A549 (cell line): ENCODE results near the gene IFIT1B.

Experiments
- BHLHE40 ChIP-seq: IDR thresholded peaks from 2 replicates; pipeline ENCODE4 v1.6.1; 2012; ENCODE audit warnings: low read depth, low read length, inconsistent platforms
- CEBPB ChIP-seq, 2 experiments: fragments of >200 bp in 1 of 2; sonication (Bioruptor Twin) in 1 of 2; formaldehyde crosslinking in 1 of 2; IDR thresholded peaks; 2 replicates each; pipeline ENCODE4 v1.6.1; 2012 to 2016
- FOSB ChIP-seq: fragments of 250-450 bp; sonication (Bioruptor Pico); IDR thresholded peaks from 2 replicates; pipeline ENCODE4 v1.5.0; 2020; ENCODE audit warnings: mild to moderate bottlenecking, moderate library complexity
- FOSL2 ChIP-seq, 2 experiments: fragments of 450-650 bp in 1 of 2; fragments of >200 bp in 1 of 2; sonication (Bioruptor Twin) in 1 of 2; formaldehyde crosslinking; IDR thresholded peaks; 2 replicates each; pipeline versions ENCODE4 v1.5.0 to v1.6.1; 2016 to 2020; ENCODE audit warnings: mild to moderate bottlenecking in 1 of 2, moderate library complexity in 1 of 2
- NFE2L2 ChIP-seq: fragments of 150-350 bp; conservative IDR thresholded peaks from 2 replicates; pipeline ENCODE4 v1.6.1; 2014; ENCODE audit warnings: low read length
- NR3C1 ChIP-seq: fragments of >200 bp; sonication (Bioruptor Twin); formaldehyde crosslinking; IDR thresholded peaks from 3 replicates; pipeline ENCODE4 v1.6.1; 2017
- POLR2A ChIP-seq: IDR thresholded peaks from 2 replicates; pipeline ENCODE4 v1.6.1; 2012; ENCODE audit warnings: mild to moderate bottlenecking, low read length
- RNF2 ChIP-seq: fragments of 200-600 bp; sonication (generic); IDR thresholded peaks from 2 replicates; pipeline ENCODE4 v1.6.1; 2016; ENCODE audit warnings: low read depth, mild to moderate bottlenecking, antibody characterized with exemption, moderate library complexity, borderline replicate concordance
- SMC3 ChIP-seq: fragments of >200 bp; sonication (Bioruptor Twin); formaldehyde crosslinking; IDR thresholded peaks from 3 replicates; pipeline ENCODE4 v1.6.1; 2018; ENCODE audit warnings: inconsistent platforms
- ZSCAN20 ChIP-seq: fragments of 250-450 bp; sonication (Bioruptor Pico); IDR thresholded peaks from 2 replicates; pipeline ENCODE4 v1.8.0; 2022; ENCODE audit warnings: mild to moderate bottlenecking, moderate library complexity
- TF ChIP-seq, protein P1 (sequence below): fragments of >200 bp; sonication (Bioruptor Twin); formaldehyde crosslinking; IDR thresholded peaks from 3 replicates; pipeline ENCODE4 v1.5.1; 2016
- TF ChIP-seq, protein P2 (sequence below): fragments of 200-600 bp; sonication (generic); IDR thresholded peaks from 2 replicates; pipeline ENCODE4 v1.6.1; 2016; ENCODE audit warnings: antibody characterized with exemption, mild to moderate bottlenecking, moderate library complexity
- TF ChIP-seq, protein P3 (sequence below): fragments of 150-350 bp; IDR thresholded peaks from 2 replicates; pipeline ENCODE4 v1.6.1; 2014; ENCODE audit warnings: low read depth, mild to moderate bottlenecking, low read length
- TF ChIP-seq, protein P4 (sequence below): IDR thresholded peaks from 2 replicates; pipeline ENCODE4 v1.6.1; 2012

DNA sequence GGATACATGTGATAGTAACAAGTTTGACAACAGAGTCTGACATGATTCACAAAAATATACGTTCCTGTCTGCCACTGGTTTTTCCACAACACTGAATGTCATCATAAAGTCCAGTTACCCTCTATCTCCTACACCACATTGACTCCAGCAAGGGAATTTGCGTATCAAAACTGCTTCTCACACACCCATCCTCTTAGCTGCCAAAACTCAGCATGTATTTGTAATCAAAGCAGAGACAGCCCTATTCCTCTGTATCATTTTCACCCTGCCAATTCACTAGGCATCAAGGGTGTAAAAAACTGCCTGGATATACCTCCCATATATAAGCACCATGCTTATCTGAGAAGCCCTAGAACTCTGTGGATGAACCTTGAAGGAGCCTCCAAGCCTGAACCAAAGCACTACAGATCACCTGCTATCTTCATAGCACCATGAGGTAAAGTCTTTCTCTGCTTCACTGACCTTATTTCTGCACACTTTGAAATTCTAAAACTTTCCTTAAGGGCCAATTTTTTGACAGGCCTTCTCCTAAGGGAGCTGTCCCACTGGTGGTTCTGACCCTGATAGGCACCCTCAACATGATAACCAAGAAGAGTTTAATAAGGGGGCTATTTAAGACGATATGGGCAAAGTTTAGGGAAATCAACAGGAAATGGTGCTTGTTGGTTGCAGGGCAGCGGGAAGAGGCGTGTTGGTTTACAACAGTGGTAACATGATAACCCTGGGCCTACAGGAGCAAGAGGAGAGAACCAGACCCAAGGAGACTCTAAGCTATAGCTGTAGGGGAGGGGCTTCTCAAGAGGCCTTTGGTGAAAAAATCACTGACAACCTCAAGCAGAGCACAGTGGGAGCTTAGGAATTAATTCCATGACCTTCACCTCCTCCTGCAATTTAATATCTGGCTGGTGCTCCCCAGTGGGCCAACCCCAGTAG is at the start of gene IFIT1B:
- TF ChIP-seq FOSB (CRISPR knock-in tag): no peak
- no peak for TF ChIP-seq RNF2
- TF ChIP-seq, protein P1, sequence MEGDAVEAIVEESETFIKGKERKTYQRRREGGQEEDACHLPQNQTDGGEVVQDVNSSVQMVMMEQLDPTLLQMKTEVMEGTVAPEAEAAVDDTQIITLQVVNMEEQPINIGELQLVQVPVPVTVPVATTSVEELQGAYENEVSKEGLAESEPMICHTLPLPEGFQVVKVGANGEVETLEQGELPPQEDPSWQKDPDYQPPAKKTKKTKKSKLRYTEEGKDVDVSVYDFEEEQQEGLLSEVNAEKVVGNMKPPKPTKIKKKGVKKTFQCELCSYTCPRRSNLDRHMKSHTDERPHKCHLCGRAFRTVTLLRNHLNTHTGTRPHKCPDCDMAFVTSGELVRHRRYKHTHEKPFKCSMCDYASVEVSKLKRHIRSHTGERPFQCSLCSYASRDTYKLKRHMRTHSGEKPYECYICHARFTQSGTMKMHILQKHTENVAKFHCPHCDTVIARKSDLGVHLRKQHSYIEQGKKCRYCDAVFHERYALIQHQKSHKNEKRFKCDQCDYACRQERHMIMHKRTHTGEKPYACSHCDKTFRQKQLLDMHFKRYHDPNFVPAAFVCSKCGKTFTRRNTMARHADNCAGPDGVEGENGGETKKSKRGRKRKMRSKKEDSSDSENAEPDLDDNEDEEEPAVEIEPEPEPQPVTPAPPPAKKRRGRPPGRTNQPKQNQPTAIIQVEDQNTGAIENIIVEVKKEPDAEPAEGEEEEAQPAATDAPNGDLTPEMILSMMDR: no peak
- TF ChIP-seq, protein P2, sequence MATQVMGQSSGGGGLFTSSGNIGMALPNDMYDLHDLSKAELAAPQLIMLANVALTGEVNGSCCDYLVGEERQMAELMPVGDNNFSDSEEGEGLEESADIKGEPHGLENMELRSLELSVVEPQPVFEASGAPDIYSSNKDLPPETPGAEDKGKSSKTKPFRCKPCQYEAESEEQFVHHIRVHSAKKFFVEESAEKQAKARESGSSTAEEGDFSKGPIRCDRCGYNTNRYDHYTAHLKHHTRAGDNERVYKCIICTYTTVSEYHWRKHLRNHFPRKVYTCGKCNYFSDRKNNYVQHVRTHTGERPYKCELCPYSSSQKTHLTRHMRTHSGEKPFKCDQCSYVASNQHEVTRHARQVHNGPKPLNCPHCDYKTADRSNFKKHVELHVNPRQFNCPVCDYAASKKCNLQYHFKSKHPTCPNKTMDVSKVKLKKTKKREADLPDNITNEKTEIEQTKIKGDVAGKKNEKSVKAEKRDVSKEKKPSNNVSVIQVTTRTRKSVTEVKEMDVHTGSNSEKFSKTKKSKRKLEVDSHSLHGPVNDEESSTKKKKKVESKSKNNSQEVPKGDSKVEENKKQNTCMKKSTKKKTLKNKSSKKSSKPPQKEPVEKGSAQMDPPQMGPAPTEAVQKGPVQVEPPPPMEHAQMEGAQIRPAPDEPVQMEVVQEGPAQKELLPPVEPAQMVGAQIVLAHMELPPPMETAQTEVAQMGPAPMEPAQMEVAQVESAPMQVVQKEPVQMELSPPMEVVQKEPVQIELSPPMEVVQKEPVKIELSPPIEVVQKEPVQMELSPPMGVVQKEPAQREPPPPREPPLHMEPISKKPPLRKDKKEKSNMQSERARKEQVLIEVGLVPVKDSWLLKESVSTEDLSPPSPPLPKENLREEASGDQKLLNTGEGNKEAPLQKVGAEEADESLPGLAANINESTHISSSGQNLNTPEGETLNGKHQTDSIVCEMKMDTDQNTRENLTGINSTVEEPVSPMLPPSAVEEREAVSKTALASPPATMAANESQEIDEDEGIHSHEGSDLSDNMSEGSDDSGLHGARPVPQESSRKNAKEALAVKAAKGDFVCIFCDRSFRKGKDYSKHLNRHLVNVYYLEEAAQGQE: no peak
- TF ChIP-seq POLR2A: no peak
- TF ChIP-seq NR3C1: no peak
- TF ChIP-seq, protein P3, sequence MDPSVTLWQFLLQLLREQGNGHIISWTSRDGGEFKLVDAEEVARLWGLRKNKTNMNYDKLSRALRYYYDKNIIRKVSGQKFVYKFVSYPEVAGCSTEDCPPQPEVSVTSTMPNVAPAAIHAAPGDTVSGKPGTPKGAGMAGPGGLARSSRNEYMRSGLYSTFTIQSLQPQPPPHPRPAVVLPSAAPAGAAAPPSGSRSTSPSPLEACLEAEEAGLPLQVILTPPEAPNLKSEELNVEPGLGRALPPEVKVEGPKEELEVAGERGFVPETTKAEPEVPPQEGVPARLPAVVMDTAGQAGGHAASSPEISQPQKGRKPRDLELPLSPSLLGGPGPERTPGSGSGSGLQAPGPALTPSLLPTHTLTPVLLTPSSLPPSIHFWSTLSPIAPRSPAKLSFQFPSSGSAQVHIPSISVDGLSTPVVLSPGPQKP: no peak
- no peak for TF ChIP-seq ZSCAN20 (CRISPR knock-in tag)
- no peak for TF ChIP-seq BHLHE40
- no peak for TF ChIP-seq CEBPB (IDR thresholded peaks at IDR 0.05)
- no peak for TF ChIP-seq FOSL2 (IDR thresholded peaks at IDR 0.05)
- no peak for TF ChIP-seq FOSL2 (CRISPR knock-in tag; IDR thresholded peaks at IDR 0.05)
- no peak for TF ChIP-seq NFE2L2
- TF ChIP-seq, protein P4, sequence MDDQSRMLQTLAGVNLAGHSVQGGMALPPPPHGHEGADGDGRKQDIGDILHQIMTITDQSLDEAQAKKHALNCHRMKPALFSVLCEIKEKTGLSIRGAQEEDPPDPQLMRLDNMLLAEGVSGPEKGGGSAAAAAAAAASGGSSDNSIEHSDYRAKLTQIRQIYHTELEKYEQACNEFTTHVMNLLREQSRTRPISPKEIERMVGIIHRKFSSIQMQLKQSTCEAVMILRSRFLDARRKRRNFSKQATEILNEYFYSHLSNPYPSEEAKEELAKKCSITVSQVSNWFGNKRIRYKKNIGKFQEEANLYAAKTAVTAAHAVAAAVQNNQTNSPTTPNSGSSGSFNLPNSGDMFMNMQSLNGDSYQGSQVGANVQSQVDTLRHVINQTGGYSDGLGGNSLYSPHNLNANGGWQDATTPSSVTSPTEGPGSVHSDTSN: no peak
- TF ChIP-seq SMC3: no peak
